Dermis blood vessel endothelial cell (primary cell): ENCODE results near the gene ISG15. TPM values are rescaled to one million over a fixed set of nuclear protein-coding genes. Genes with fewer than 3 reads are reported as not detected.

Source experiments
- DNase-seq: peaks from one replicate; pipeline ENCODE4 v3.0.0; 2010
- total RNA-seq: library from RNA; depleted of rRNA; stranded (reverse); fragments of >200 nt; gene quantifications from 2 replicates; pipeline ENCODE4 v1.2.3, GENCODE V29; 2014

The ISG15 gene
- total RNA-seq, 1 donor from 2014 or later: 122 TPM

- DNase-seq: no peak
Observed at GRCh38 chr1:1061682-1062345, 48.5 kb downstream of the ISG15 start.

DNA sequence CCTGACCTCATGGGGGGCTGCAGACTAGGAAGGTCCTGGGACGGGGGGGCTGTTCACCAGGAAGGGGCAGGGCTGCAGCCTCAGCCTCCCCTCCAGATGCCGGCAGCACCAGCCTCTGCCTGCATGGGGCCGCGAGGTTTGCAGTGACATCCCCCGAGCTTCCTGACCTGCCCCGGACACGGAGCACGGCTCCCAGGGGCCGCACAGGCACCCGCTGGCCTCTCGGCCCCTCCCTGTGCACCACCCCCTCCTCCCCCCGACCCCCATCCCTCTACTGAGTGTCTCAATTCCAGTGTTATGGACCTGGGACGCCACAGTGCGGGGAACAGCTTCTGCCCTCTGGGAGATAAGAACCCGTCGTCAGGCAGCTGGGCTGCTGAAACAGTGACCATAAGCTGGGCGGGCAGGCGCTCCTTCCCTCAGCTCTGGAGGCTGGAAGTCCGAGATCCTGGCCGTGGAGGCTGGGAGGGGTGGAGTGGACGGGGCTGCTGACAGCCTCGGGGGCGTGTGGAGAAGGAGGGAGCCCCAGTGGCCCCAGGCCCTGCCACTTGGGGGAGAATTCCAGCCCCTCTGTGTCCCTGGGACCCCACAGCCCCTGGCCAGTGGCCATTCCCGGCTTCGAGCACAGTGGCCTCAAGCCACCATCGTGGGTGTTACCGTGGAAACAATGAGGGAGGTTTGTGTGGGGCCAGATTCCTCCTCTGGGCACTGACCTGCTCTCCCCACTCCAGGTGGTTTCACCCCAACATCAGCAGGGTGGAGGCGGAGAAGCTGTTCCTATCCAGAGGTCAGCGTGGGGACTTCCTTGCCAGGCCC lies 49.3 kb downstream of the ISG15 start:
- no peak for DNase-seq

- no peak for DNase-seq
Observed at GRCh38 chr1:1063261-1063944, 50.1 kb downstream of the ISG15 start.

Other genes starting within 250 kb of the ISG15 start
- gene SAMD11, start 89.6 kb upstream of the ISG15 start, total RNA-seq: 0.19 and 0.68 TPM in 2 replicates
- gene NOC2L, start 54.2 kb upstream of the ISG15 start, total RNA-seq: 70.5 and 98.0 TPM in 2 replicates
- 5.4 and 8.0 TPM in 2 replicates for gene KLHL17, start 52.9 kb upstream of the ISG15 start, total RNA-seq
- 0.17 and 0.37 TPM in 2 replicates for gene PLEKHN1, start 47.0 kb upstream of the ISG15 start, total RNA-seq
- not detected in 2 replicates for gene PERM1, start 31.4 kb upstream of the ISG15 start, total RNA-seq
- 49.6 and 76.9 TPM in 2 replicates for gene HES4, start 13.4 kb upstream of the ISG15 start, total RNA-seq
- 102 and 117 TPM in 2 replicates for gene AGRN, start 6.6 kb downstream of the ISG15 start, total RNA-seq
- not detected in 2 replicates for gene RNF223, start 60.8 kb downstream of the ISG15 start, total RNA-seq
- gene C1orf159, start 102.6 kb downstream of the ISG15 start, total RNA-seq: 11.4 and 11.7 TPM in 2 replicates
- gene TTLL10, start 160.4 kb downstream of the ISG15 start, total RNA-seq: not detected in 2 replicates
- gene TNFRSF18, start 193.1 kb downstream of the ISG15 start, total RNA-seq: 1.0 TPM in 1 of 2 replicates, not detected in the other
- 1.8 and 4.8 TPM in 2 replicates for gene TNFRSF4, start 200.7 kb downstream of the ISG15 start, total RNA-seq
- gene SDF4, start 218.5 kb downstream of the ISG15 start, total RNA-seq: 122 and 160 TPM in 2 replicates
- gene B3GALT6, start 218.7 kb downstream of the ISG15 start, total RNA-seq: 36.1 and 46.6 TPM in 2 replicates
- 0.17 and 0.56 TPM in 2 replicates for gene C1QTNF12, start 233.2 kb downstream of the ISG15 start, total RNA-seq